GM19467 (cell line): ENCODE data around the gene CHRNG.

ENCODE experiments used
- ATAC-seq: cut with Tn5 transposase; IDR thresholded peaks from one replicate; pipeline ENCODE4 v1.9.1; 2021; ENCODE audit warnings: mild to moderate bottlenecking, moderate library complexity; ENCODE audit not compliant: unreplicated experiment

The CHRNG gene

GRCh38 chr2:232574674-232575403 is 35.3 kb downstream of the CHRNG start:
- no peak for ATAC-seq

GRCh38 chr2:232575404-232575746 is 35.9 kb downstream of the CHRNG start:
- no peak for ATAC-seq

GRCh38 chr2:232576995-232577394 is 37.5 kb downstream of the CHRNG start:
- ATAC-seq, result no peak

- ATAC-seq, result no peak
Measured at GRCh38 chr2:232577841-232578240, 38.3 kb downstream of the CHRNG start.

- no peak for ATAC-seq
Measured at GRCh38 chr2:232578626-232579025, 39.1 kb downstream of the CHRNG start.

GRCh38 chr2:232580648-232580981 is 41.1 kb downstream of the CHRNG start:
- no peak for ATAC-seq

GRCh38 chr2:232581725-232582124 is 42.2 kb downstream of the CHRNG start:
- ATAC-seq, result no peak

- no peak for ATAC-seq
Measured at GRCh38 chr2:232584238-232584637, 44.7 kb downstream of the CHRNG start.

- ATAC-seq, result no peak
Measured at GRCh38 chr2:232586943-232587505, 47.5 kb downstream of the CHRNG start.

GRCh38 chr2:232587512-232587911 is 48.0 kb downstream of the CHRNG start:
- no peak for ATAC-seq

GRCh38 chr2:232588031-232588430 is 48.5 kb downstream of the CHRNG start:
- ATAC-seq, result no peak

GRCh38 chr2:232588680-232589585 is 49.4 kb downstream of the CHRNG start:
- no peak for ATAC-seq

- ATAC-seq, result no peak
Measured at GRCh38 chr2:232592772-232593395, 53.4 kb downstream of the CHRNG start.

GRCh38 chr2:232593982-232594381 is 54.5 kb downstream of the CHRNG start:
- ATAC-seq, result no peak
